Endothelial cell of umbilical vein (primary cell): Measurements from ENCODE around the gene ANK2. TPM values are rescaled to one million over a fixed set of nuclear protein-coding genes. Genes with fewer than 3 reads are reported as not detected.

Source experiments
- BruUV-seq: library from RNA; stranded (reverse); fragments of 400-500 nt; replicated peaks from 2 replicates; lab custom pipeline; 2021; lab: Mats Ljungman, UMichigan
- CTCF ChIA-PET: fragments of 300-600, 350-600 bp; sonication (Branson Sonifier 250); formaldehyde crosslinking; loops from one replicate; lab custom pipeline; 2021; ENCODE audit warnings: antibody characterized with exemption, inconsistent platforms; lab: Charles Lee
- POLR2A ChIA-PET: fragments of 300-600, 350-600 bp; sonication (Branson Sonifier 250); formaldehyde crosslinking; loops from one replicate; lab custom pipeline; 2021; ENCODE audit warnings: antibody characterized with exemption, inconsistent platforms; lab: Charles Lee
- DNase-seq: peaks from one replicate; pipeline ENCODE4 v3.0.0-alpha.2; 2011; ENCODE audit warnings: low read depth, low spot score
- FAIRE-seq: peaks from 2 replicates; lab custom pipeline; 2011; peaks lifted over from hg19 to GRCh38; lab: Jason Lieb, UNC
- H2AFZ ChIP-seq: 2 replicates; pipeline ENCODE4 v1.6.0; 2012; ENCODE audit warnings: low read depth, low read length, control low read depth, inconsistent platforms
- H3K27ac ChIP-seq: 2 replicates; pipeline ENCODE4 v1.5.1; 2011; ENCODE audit warnings: low read depth, mild to moderate bottlenecking, control low read depth, low read length, moderate library complexity; ENCODE audit not compliant: insufficient read depth
- H3K27me3 ChIP-seq, 2 experiments: 2 replicates each; pipeline versions ENCODE4 v1.6.0 to v1.6.1; 2011; ENCODE audit warnings: low read length in 2 of 2, mixed read lengths in 1 of 2; ENCODE audit not compliant: control insufficient read depth in 2 of 2, insufficient read depth in 2 of 2
- H3K36me3 ChIP-seq, 2 experiments: 2 replicates in 1 of 2; 3 replicates in 1 of 2; pipeline ENCODE4 v1.5.1; 2011; ENCODE audit warnings: low read length in 2 of 2, mild to moderate bottlenecking in 1 of 2, moderate library complexity in 1 of 2; ENCODE audit not compliant: control insufficient read depth in 2 of 2, insufficient read depth in 2 of 2; ENCODE audit errors: extremely low read depth in 1 of 2
- H3K4me1 ChIP-seq: 3 replicates; pipeline ENCODE4 v1.5.1; 2011; ENCODE audit warnings: mild to moderate bottlenecking, low read length; ENCODE audit not compliant: control insufficient read depth, insufficient read depth; ENCODE audit errors: extremely low read depth
- H3K4me2 ChIP-seq: 2 replicates; pipeline ENCODE4 v1.6.1; 2011; ENCODE audit warnings: low read length, control low read depth, mixed read lengths; ENCODE audit not compliant: insufficient read depth
- H3K4me3 ChIP-seq, 3 experiments: fragments of 200-600 bp in 1 of 3; sonication (generic), shearing (Covaris generic) in 1 of 3; replicated peaks in 1 of 3; 2 replicates each; pipeline ENCODE4 v1.5.1; 2011 to 2016; ENCODE audit warnings: control low read depth in 3 of 3, low read length in 3 of 3, mild to moderate bottlenecking in 2 of 3, inconsistent platforms in 1 of 3, low read depth in 1 of 3, moderate library complexity in 1 of 3; ENCODE audit not compliant: insufficient read depth in 1 of 3
- H3K79me2 ChIP-seq: 2 replicates; pipeline ENCODE4 v1.6.0; 2012; ENCODE audit warnings: low read length, inconsistent platforms; ENCODE audit not compliant: control insufficient read depth, insufficient read depth
- H3K9ac ChIP-seq: replicated peaks from 2 replicates; pipeline ENCODE3; 2011; ENCODE audit warnings: low read length, control low read depth; ENCODE audit not compliant: insufficient read depth; ENCODE audit errors: extremely low read depth
- H3K9me1 ChIP-seq: replicated peaks from 3 replicates; pipeline ENCODE4 v1.6.0; 2011; ENCODE audit warnings: mild to moderate bottlenecking, low read length; ENCODE audit not compliant: control insufficient read depth, insufficient read depth; ENCODE audit errors: extremely low read depth
- H3K9me3 ChIP-seq: replicated peaks from 2 replicates; pipeline ENCODE4 v1.5.1; 2012; ENCODE audit warnings: low read length, inconsistent platforms; ENCODE audit not compliant: control insufficient read depth, insufficient read depth
- H4K20me1 ChIP-seq: replicated peaks from 2 replicates; pipeline ENCODE3; 2011; ENCODE audit warnings: mild to moderate bottlenecking, low read length; ENCODE audit not compliant: control insufficient read depth, insufficient read depth; ENCODE audit errors: extremely low read depth
- EZH2 ChIP-seq: IDR thresholded peaks from 2 replicates; pipeline ENCODE4 v1.6.1; 2012; ENCODE audit warnings: borderline replicate concordance, low read depth, mild to moderate bottlenecking, moderate library complexity, low read length, inconsistent platforms; ENCODE audit not compliant: severe bottlenecking
- FOS ChIP-seq: IDR thresholded peaks from 2 replicates; pipeline ENCODE4 v1.6.1; 2011; ENCODE audit warnings: mild to moderate bottlenecking, low read length, moderate library complexity, borderline replicate concordance; ENCODE audit not compliant: insufficient read depth
- GATA2 ChIP-seq: IDR thresholded peaks from 2 replicates; pipeline ENCODE4 v1.7.0; 2011; ENCODE audit warnings: low read depth, mild to moderate bottlenecking, moderate library complexity, mixed read lengths, low read length; ENCODE audit not compliant: insufficient read length, insufficient read depth
- JUN ChIP-seq: IDR thresholded peaks from 2 replicates; pipeline ENCODE4 v1.6.1; 2011; ENCODE audit warnings: borderline replicate concordance, low read depth; ENCODE audit not compliant: insufficient read length, insufficient read depth
- MAX ChIP-seq: IDR thresholded peaks from 2 replicates; pipeline ENCODE4 v1.6.1; 2011; ENCODE audit not compliant: insufficient read depth, insufficient read length
- MYC ChIP-seq: IDR thresholded peaks from one replicate; pipeline ENCODE4 v1.6.1; 2011; ENCODE audit warnings: mild to moderate bottlenecking, low read depth, low read length
- POLR2A ChIP-seq: IDR thresholded peaks from 2 replicates; pipeline ENCODE4 v1.6.1; 2012; ENCODE audit warnings: low read depth, mild to moderate bottlenecking, control low read depth, low read length
- POLR2AphosphoS5 ChIP-seq: IDR thresholded peaks from 2 replicates; pipeline ENCODE4 v1.6.1; 2012; ENCODE audit warnings: low read depth, mild to moderate bottlenecking, control low read depth, low read length, moderate library complexity; ENCODE audit not compliant: insufficient read depth
- dilution Hi-C: fragments of 300-500 bp; cut with MboI; formaldehyde crosslinking; loops from one replicate; pipeline ENCODE4 v1.15.0; 2019; ENCODE audit warnings: low sequenced_read_pairs; ENCODE audit not compliant: extremely low pct_ligation_motif_present
- intact Hi-C: fragments of 100-400 bp; cut with micrococcal nuclease; formaldehyde crosslinking; loops from one replicate; pipeline ENCODE4 v1.10.0; 2022
- polyA plus RNA-seq, 4 experiments: library from polyadenylated mRNA; depleted of rRNA in 3 of 4; stranded (reverse) in 3 of 4; unstranded in 1 of 4; fragments of >200 nt; gene quantifications; 2 replicates each; pipeline versions ENCODE4 v1.2.1 to v1.2.3, GENCODE V29; 2011 to 2012; ENCODE audit warnings: missing spikeins in 1 of 4
- total RNA-seq: library from RNA; stranded (reverse); gene quantifications from 2 replicates; pipeline ENCODE4 v1.2.3, GENCODE V29; 2021
- TF ChIP-seq, protein P1 (sequence below), 2 donors: IDR thresholded peaks; 1 replicate in 1 of 2; 2 replicates in 1 of 2; pipeline ENCODE4 v1.5.1; 2011; ENCODE audit warnings: low read length in 2 of 2, mild to moderate bottlenecking in 2 of 2, moderate library complexity in 2 of 2, control low read depth in 1 of 2, inconsistent platforms in 1 of 2, low read depth in 1 of 2; ENCODE audit not compliant: insufficient read depth in 1 of 2; ENCODE audit errors: extremely low read depth in 1 of 2

Gene ANK2
- total and polyA plus RNA-seq, 2 donors (not counting 3 experiments of a cell fraction or from before 2014, with no cell fraction given) = not detected

- FAIRE-seq = no peak
- Histone ChIP-seq H3K9me3 (no peaks in the 10 kb centered on the region), H4K20me1 (no peaks in the 10 kb centered on the region), H3K79me2 (no peaks in the 10 kb centered on the region), H3K4me3 (no peak overlapping the region), H3K4me1 (no peaks in the 10 kb centered on the region), H3K27ac (no peak overlapping the region), H2AFZ (no peak overlapping the region), H3K9ac (no peak overlapping the region), H3K9me1 (no peaks in the 10 kb centered on the region), H3K4me2 (no peak overlapping the region), H3K36me3 (no peaks in the 10 kb centered on the region), H3K27me3 (peaks cover 0 to 2% of the 10 kb centered on the region in 2 experiments)
- BruUV-seq = no TSS peak
- ChIA-PET POLR2A (no interaction called here), CTCF (interaction anchor here (1.2 kb wide), 1 partner anchor 11 kb away, joined by 3 read pairs; no protein-coding TSS in a partner anchor)
- intact Hi-C loops (no loop called here), dilution Hi-C loops (no loop called here)
- TF ChIP-seq, protein P1, sequence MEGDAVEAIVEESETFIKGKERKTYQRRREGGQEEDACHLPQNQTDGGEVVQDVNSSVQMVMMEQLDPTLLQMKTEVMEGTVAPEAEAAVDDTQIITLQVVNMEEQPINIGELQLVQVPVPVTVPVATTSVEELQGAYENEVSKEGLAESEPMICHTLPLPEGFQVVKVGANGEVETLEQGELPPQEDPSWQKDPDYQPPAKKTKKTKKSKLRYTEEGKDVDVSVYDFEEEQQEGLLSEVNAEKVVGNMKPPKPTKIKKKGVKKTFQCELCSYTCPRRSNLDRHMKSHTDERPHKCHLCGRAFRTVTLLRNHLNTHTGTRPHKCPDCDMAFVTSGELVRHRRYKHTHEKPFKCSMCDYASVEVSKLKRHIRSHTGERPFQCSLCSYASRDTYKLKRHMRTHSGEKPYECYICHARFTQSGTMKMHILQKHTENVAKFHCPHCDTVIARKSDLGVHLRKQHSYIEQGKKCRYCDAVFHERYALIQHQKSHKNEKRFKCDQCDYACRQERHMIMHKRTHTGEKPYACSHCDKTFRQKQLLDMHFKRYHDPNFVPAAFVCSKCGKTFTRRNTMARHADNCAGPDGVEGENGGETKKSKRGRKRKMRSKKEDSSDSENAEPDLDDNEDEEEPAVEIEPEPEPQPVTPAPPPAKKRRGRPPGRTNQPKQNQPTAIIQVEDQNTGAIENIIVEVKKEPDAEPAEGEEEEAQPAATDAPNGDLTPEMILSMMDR (IDR thresholded peaks at IDR 0.05; ENCODE audit: extremely low read depth in 1 of 2, insufficient read depth in 1 of 2, low read depth in 1 of 2, low read length in 2 of 2) = no peak
- no peak for TF ChIP-seq GATA2
- no peak for TF ChIP-seq JUN
- no peak for DNase-seq
Measured at GRCh38 chr4:113332701-113333100, 283.2 kb downstream of the ANK2 start.

GRCh38 chr4:113335746-113336145 is 286.3 kb downstream of the ANK2 start:
- DNase-seq (no peak), FAIRE-seq (no peak)
- POLR2A ChIA-PET = no interaction called here
- no peaks in the 10 kb centered on the region for H3K9me1 ChIP-seq
- H3K27me3 ChIP-seq = peaks cover 0 to 2% of the 10 kb centered on the region in 2 experiments
- no peak overlapping the region for H3K9ac ChIP-seq
- no peak overlapping the region for H2AFZ ChIP-seq
- intact Hi-C loops (no loop called here), dilution Hi-C loops (no loop called here)
- no peaks in the 10 kb centered on the region for H3K79me2 ChIP-seq
- H3K4me3 ChIP-seq = no peak overlapping the region
- H4K20me1 ChIP-seq = no peaks in the 10 kb centered on the region
- no peaks in the 10 kb centered on the region for H3K9me3 ChIP-seq
- H3K4me1 ChIP-seq = no peaks in the 10 kb centered on the region
- no peak overlapping the region for H3K4me2 ChIP-seq
- H3K27ac ChIP-seq = no peak overlapping the region
- CTCF ChIA-PET = interaction anchor here (0.9 to 1.2 kb wide), 2 partner anchors 13 to 19 kb away, joined by 3 read pairs; no protein-coding TSS in a partner anchor
- TF ChIP-seq POLR2AphosphoS5 (no peak), EZH2 (no peak), JUN (no peak), FOS (no peak), MYC (no peak), POLR2A (no peak), MAX (no peak), GATA2 (no peak)
- TF ChIP-seq, protein P1 (IDR thresholded peaks at IDR 0.05; ENCODE audit: extremely low read depth in 1 of 2, insufficient read depth in 1 of 2, low read depth in 1 of 2, low read length in 2 of 2) = no peak
- BruUV-seq = no TSS peak
- no peaks in the 10 kb centered on the region for H3K36me3 ChIP-seq
